GM21367 (cell line): ENCODE measurements around the gene IFNAR2.

Experiments used
- ATAC-seq: cut with Tn5 transposase; IDR thresholded peaks from one replicate; pipeline ENCODE4 v1.9.1; 2021; ENCODE audit not compliant: unreplicated experiment

The IFNAR2 gene

DNA sequence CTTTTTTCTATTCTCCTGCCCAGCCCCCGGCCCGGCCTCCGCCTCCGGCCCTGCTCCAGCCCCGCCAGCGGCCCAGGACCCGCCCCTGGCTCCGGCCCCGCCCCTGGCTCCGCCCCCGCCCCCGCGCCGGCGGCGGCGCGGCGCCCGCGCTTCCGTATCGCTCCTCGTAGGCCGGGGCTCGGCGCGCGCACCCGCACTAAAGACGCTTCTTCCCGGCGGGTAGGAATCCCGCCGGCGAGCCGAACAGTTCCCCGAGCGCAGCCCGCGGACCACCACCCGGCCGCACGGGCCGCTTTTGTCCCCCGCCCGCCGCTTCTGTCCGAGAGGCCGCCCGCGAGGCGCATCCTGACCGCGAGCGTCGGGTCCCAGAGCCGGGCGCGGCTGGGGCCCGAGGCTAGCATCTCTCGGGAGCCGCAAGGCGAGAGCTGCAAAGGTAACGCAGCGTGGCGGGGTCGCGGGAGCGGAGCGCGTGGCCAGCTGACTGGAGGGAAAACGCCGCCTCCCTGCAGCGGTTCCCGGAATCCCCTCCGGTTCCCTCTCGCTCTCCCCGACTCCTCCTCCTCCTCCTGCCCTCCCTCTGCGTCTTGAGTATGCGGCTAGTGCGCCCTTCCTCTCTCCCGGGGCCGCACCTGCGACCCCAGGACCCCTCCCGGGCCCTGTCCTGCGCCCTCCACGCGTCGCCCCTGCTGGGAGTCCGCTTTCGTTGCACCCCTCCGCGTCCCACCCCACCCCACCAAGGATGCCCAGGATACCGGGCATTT lies at the start of gene IFNAR2:
IFNAR2 (plus strand) TSS at position 155 of the 761 bp plus-strand sequence. CDS start 11,985 bp downstream, outside the sequence.
- peak; percentile 52 for ATAC-seq

DNA sequence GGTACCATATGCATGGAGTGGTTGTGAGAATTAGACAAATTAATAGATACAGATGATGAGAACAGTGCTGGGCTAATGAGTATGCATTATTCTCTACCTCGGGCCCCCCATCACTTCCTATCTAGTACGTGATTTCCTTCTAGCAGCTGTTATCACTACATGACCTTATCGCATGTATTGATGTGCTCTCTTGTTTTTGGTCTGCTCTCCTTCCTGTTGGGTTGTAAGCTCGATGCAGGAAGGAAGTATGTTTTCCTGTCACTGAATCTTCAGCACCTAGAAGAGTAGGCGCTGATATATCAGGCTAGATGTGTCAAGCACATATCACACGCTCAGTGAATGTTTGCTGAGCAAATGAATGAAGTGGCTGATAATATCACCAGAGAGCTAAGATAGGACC lies 43.9 kb upstream of the IFNAR2 start:
- no peak for ATAC-seq

DNA sequence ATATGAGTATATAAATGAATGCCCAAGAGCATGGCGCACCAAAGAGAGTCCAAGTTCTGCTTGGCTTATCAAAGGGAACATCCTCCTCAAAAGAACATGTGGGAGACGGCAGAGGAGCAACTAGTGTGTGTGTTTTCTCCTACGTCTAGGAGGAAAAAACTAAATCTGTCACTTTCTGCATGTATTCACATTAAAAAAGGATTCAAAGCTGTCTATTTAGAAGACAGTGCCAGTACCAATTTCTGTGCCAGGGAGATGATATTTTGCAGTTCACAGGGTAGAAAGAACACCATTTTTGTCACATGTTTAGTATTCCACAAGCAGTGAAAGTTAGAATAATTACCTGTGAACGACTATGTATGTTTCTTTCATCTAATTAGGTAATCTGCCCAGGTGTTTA lies 42.5 kb upstream of the IFNAR2 start:
- no peak for ATAC-seq

DNA sequence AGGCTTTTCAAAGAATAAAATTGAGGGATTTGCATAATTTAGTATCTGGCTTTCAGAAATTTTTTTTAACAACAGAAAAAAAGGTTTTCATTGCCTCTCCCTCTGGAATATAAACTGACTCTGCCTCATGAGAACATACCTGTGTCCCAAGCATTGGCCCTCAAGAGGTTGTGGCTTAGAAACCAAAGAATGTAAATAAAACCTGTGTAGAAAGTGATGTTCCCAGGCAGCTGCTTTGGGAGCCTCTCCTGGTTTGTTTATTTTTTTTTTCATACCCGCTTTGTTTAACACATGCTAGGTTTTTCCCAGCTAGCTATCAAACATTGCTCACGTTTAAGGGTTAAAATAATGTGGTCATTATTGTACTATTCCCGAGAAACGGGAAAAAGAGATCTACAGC lies 40.5 kb upstream of the IFNAR2 start:
- ATAC-seq = no peak

DNA sequence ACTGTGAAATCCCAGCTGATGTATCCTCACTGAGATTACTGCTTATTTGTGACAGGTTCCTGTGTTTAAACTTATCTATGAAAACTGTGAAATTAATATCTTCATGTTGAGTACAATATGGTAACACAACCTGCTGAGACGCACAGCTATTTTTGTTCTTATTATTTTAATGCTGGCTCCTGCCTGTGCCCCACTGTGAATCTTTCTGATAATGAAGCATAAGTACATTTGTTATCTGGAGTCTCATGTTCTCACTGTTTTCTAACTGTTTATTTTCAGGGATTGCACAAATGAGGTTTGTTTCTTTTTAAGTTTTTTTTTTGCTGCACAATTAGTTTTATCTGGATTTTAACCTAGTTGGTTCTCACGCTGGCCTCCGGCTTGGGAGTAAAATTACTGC lies 39.9 kb upstream of the IFNAR2 start:
- ATAC-seq = no peak

DNA sequence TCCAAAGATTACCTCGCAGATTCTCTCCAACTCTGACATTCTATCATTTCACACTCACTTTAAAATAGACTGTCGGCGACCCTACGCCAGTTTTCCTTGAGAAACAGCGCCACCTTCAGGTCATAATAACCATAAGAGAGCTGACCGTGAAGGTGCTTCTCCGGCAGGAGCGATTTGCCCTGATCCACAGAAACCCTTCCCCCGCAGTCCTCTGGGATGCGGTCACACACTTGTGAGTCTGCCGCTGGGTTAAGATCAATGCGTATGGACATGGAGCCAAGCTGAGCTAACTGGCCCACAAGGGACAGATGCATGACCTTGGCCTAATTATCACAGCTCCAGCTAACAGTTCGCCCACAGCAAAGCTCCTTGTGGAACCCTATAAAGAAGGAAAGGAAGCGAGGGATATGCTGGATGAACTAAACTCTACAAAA lies 32.8 kb upstream of the IFNAR2 start:
- ATAC-seq = no peak

DNA sequence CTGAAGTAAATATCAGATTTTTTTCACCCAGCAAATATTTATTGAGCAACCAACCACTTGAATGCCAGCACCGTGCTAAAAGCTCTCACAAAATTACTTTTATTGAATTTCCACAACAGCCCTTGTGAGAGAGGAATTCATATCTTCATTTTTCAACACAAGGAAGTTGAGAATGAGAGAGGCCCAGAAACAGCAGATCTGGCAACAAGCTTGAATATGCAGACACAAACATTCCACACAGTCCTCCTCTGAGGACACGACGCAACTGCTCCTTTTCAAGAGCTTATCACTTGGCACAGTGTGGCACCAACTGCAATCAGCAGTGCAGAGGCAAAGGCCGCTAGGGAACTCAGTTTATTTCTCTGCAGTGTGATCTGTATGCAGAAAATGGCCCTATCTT lies 32.2 kb upstream of the IFNAR2 start:
- no peak for ATAC-seq

DNA sequence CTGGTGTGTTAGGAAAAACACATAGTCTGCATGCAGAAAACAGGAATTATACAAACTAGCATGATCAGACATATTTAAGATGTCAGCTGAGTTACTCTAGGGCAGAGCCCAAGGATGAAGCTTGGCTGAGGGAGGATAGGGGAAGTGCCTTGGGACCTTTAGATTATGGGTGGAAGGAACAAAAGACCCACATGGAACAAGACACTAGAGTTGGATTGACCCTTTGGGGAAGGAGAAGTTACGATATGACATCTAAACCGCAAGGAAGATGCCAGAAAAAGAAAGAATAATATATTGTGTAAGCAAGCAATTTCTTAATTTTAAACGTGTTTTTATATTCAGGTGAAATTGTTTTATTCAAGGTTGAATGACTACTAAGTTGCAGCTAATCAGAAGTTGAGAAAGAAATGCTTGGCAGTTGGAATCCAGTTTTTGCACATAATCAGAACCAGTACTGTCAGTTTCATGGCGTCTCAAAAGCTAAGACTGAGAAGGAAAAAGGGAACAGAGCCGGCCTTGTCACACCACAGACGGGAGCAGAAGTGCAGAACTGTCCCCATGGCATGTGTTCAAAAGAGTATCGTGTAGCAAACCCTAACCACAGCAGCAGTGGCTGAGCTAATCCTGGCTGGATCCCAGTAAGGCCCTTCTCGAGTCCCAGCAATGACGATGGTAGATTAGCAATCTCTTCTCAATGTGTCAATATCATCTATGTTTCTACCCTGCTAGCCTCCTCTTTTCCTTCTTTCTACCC lies 31.2 kb upstream of the IFNAR2 start:
- ATAC-seq = no peak

DNA sequence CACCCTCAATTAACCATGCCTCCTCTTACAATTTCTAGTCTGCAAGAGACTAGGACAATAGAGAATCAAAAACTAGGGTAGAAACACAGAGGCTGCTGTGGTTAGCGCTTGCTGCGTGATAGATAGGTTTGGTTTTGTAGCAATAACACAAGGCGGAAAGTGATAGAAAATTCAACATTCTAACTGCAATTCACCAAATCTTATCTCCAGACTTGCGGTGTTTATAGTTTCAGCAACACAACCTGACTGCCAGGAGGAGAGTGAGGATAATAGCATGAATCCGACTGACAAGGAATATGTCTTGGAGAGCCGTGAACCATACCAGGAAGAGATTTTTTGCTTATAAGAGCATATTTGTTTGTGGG lies 30.7 kb upstream of the IFNAR2 start:
- ATAC-seq = no peak

DNA sequence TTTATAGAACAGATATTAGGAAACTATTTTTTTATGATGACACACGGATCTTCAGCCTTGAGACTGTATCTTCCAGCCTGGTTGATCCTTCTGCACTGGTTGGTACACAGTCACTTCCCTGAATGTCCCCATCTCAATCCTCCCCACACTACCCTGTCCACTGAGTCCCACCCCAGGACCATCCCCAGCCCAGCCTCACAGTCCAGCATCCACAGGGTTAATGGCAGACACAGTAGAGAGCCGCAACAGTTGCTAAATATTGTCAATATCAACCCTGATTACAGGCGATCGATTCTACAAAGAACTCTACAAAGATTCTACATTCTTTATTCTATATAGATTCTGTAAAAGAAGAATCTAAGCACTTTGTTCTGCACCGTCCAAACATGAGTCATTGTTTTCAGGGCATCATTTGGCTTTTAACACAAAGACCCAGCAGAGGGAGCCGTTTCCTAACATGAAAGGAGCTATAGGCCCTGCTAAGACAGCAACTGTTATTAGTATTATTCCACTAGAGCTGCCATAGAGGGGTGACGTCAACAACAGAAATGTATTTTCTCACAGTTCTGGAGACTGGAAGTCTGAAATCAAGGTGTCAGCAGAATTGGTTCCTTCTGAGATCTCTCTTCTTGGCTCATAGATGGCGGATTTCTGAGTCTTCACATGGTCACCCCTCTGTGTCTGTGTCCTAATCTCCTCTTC lies 30.1 kb upstream of the IFNAR2 start:
- no peak for ATAC-seq

DNA sequence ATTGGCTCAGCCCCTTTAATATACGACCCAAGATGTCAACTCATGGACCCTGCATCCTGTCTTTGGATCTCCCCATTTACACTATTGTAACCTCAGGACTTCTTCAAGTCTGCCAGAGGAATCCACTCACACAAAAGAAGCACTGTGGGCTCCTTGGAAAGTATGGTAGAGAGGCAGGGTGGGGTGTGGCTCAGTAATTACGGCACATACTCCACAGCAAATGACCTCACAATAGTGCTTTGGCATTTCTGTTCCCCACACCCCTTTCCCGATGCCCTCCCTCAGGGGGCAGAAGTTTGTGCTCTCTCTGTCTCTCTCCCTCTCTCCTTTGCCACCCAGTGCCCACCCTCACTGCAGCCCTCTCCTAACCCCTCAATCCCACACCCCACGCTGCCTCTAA lies 27.8 kb upstream of the IFNAR2 start:
- ATAC-seq = no peak

DNA sequence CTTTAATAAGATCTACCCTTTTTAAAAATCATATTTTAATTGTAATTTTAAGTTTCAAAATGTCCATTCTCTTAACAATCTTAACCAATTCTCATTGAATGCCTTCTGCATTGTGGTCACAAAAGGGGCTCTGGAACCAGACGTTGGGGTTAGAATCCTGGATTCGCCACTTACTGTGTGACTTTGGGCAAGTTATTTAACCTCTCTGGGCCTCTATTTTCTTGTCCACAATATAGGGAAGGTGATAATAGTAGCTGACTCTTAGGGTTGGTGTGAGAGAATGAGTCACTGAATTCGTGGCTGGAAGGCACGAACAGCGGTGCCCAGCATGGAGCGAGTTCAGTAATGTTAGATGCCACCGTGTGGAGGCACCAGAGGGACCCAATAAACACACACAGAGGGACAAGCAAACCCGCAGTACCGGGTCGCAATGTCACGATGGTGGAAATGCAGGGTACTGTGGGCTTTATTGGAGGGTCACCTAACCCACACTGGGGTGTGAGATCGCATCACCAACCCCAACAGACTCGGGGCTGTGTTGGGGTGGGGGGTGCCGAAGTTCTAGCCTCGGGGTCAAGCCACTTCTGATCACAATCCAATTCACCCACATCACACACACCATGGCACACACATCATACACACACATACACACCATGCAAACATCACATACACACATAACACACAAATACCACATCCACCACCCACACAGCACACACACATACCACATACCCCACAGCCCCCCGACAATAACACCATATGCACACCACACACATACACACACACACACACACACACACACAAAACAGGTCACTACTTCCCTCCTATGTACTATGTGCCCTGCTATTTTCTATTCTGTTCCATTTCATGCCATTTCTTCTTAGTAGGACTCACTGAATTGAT lies 27.0 kb upstream of the IFNAR2 start:
- no peak for ATAC-seq

DNA sequence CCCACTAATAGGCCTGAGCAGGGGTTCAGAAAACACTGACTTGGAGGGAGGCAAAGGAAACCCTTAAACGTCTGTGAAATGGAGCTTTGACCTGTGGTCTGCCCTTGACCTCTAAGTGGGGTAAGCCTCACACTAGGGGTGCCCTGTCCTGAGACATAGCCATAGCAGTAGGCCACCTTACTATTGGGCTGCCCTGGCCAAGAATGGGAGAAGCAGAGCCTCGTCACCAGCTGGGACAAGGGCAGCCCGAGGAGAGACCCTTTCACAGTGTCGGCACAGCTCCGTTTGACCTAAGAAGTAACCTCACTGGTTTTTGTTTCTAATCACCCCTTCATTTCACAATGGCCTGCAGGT lies 26.4 kb upstream of the IFNAR2 start:
- no peak for ATAC-seq

DNA sequence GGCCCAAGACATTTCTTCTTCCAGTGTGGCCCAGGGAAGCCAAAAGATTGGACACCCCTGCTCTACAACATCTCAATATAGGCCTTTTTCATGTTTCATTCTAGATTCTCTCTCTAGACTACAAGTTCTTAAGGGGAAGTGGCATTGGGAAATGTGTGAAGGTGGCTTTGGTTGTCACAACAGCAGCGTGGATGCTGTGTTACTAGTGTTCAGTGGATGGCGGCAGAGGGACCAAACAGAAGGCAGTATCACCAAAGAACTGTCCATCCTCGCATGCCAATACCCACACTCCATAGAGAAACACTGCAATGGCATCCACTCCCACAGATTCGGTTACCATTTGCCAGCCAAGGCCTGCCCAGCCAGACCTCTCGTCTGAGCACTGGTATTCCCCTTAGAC lies 24.3 kb upstream of the IFNAR2 start:
- ATAC-seq = no peak

DNA sequence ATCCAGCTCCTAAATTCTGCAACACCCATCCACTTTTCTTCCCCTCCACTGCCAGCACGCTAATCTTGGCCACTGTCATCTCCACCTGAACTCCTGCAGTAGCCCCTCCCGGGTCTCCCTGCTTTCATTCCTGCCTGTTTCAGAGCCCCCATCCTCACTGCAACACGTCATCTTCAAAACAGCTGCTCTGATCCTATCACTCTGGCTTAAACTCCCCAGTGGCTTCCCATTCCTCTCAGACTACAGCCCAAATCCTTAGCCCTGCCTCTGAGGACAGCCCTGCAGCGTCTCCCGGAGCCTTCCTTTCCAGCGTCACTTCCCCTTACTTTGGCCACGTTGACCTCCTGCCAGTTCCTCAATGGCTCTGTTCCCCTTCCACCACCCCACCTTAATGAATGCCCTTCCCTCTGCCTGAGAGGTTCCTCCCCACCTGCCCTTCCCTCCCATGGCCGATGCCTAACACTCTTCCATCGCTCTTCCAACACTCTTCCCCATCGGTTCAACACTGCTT lies 22.9 kb upstream of the IFNAR2 start:
- no peak for ATAC-seq

DNA sequence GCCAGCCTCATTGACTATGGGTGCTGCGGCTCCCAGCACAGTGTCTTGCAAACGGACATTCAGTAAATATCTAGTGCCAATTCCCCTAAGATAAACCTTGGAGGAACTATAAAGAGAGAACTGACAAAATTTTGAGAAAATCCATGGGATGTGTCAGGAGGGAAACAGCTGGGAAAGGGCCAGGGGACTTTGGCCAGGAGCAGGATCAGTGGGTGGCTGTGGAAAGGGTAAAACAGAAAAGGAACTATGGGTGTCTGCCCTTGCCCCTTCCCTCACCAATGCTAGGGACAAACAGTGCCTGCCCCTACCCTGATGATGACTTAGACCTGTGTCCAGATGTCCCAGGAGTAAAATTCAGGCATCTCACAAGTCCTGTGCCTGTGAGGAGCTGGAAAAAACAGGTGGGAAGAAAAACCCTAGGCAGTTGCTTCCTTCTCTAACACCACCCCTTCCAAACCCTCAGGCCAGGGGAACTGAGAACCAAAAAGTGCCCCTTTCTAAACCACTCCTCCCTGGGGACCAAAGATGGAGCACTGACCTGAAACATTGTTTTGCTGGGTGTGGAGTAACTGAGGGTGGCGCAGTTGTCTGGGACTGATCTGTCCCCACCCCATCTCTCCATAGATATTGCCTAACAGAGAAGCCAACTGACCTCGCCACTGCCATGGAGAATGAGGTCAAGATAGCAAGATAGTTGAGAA lies 22.1 kb upstream of the IFNAR2 start:
- no peak for ATAC-seq

DNA sequence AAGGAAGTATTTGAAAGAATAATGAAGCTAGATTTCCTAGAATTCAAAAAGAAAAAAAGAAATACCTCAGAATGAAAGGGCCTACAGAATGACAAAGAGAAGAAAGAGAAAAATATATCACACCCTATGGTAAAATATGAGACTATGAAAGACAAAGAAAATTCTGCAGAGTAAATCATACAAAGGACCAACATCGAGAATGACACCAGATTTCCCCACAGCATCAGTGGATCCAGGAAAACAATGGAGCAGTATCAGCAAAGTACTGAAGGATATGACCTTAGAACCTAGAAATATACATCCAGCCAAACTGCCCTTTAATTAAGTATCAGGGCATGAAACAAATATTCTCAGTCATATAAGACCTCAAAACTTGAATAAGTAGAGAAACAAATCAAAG lies 21.2 kb upstream of the IFNAR2 start:
- ATAC-seq = no peak

DNA sequence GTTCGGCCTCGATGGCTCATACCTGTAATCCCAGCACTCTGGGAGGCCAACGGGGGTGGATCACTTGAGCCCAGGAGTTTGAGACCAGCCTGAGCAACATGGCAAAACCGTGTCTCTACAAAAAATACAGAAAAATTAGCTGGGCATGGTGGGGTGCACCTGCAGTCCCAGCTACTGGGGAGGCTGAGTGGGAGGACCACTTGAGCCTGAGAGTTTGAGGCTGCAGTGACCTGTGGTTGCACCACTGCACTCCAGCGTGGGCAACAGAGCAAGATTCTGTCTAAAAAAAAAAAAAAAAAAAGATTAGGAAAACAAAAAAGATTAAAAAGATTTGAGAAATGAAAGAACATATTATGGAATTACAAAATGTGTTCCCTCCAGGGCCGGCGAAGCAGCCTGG lies 18.4 kb upstream of the IFNAR2 start:
- ATAC-seq = no peak

DNA sequence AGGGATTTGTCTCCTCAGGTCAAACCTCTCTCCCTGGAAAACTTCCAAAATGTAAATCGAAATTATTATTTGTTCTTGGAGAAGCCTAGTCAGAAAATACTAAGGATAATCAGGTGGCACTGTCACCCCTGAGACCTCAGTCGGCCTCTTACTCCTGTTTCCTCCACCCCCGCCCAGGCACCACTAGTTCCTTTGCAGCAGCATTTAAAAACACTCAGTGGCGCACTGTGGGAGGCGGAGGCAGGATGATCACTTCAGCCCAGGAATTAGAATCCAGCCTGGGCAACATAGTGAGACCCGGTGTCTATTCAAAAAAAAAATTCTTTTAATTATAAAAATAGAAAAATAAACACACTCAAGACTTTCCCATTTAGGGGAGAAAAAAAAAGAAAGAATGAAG lies 18.0 kb upstream of the IFNAR2 start:
- no peak for ATAC-seq

DNA sequence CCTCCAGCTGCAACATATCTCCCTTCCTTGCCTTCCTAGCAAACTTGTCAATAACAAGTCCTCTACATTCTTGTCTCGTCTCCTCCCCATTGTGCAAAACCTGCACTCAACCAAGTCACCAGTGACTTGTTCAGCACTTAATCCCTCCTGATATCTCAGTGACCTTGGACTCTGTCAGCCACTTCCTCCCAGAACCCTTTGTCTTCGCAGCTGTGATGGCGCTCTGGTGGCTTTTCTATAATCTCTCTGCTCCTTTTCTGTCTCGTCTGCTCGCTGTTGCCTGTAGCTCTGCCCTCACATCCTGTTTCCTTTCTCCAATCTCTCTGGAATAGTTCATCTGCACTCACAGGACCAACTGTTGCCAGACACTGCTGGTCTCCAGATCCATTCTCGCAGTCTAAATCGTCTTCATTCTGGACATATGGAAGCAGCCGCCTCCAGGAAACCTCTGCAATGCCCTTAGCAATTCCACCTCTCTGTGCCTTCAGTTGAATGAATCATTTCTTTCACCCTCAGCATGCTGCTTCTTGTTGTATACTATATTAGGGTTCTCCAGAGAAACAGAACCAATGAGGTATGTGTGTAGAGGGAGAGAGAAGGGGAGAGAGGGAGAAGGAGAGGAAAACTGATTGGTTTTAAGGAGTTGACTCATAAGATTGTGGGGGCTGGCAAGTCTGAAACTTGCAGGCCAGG lies 17.4 kb upstream of the IFNAR2 start:
- no peak for ATAC-seq
